Stimulated activated CD8-positive, alpha-beta memory T cell treated with anti-CD3 and anti-CD28 coated beads, Interleukin-2, amount 100 ng/mL, for 1 hour (primary cell): ENCODE data around the gene KLF11.
"Not testable (repeated sequence)": the region's sequence is repeated elsewhere in the genome, so short reads cannot be mapped to it uniquely, and the experiment has no call there.

Source experiments
- DNase-seq, 2 donors: peaks; one replicate each; pipeline ENCODE4 v3.0.0-alpha.2; 2020; ENCODE audit warnings: low read depth in 2 of 2

The KLF11 gene

DNA sequence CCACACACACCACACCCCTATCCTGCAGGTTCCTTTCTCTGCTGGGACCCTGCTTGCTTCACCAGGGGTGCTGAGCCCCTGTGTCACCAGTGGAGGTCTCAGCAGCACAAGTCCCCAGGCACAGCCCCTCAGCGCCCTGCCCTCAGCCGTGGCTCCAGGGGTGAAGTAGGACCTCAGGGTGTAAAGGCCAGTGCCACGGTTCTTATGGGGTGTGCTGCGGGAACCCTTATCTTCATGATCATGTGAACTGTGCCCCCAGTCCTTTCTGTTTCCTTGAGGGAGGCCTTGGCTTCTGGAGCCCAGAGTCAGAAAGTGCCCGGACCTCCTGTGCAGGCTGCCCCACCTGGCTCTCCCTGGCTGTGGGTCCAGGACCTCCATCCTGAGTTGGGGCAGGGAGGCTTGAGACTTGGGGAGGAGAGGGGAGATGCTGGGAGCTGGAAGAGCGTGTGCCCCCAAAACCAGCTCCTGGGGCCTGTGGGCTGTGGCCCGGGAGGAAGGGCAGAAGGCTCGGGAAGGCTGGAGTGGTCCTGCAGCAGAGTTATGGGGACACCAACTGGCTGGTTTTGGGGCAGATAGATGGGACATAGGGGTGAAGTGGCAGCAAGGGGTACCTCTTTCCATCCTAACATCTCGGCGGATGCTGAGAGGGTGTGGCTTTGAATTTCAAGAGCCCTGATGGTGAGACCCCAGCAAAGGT lies 20.2 kb upstream of the KLF11 start:
- DNase-seq: no peak

DNA sequence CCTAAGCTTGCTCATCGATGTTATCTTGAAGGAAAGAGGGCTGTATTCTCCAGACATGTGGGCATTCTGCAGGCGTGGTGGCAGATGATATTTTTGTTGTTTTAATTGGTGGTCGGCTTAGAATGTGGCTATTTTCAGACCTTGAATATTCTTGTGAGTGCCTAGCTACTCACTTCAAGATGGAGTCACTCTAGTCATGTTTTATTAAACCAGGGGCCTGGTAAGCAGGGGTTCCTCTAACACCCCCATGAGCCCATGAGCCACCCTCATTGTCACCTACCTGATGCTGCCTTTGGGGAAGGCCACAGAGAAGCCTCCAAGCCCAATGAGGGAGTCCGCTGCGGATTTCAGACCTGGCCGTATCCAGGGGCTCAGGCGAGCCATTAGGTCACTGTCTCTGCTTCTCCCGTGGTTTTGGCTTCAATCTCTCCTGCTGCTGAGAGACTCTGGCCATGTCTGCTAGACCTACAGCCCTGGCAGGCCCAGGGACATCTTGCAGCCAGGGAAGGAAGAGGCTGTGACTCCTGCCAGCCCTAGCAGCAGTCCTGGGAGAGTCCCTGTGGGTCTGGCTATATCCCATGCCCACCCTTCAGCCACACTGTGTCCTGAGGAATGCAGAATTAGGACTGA lies 16.3 kb upstream of the KLF11 start:
- no peak for DNase-seq

DNA sequence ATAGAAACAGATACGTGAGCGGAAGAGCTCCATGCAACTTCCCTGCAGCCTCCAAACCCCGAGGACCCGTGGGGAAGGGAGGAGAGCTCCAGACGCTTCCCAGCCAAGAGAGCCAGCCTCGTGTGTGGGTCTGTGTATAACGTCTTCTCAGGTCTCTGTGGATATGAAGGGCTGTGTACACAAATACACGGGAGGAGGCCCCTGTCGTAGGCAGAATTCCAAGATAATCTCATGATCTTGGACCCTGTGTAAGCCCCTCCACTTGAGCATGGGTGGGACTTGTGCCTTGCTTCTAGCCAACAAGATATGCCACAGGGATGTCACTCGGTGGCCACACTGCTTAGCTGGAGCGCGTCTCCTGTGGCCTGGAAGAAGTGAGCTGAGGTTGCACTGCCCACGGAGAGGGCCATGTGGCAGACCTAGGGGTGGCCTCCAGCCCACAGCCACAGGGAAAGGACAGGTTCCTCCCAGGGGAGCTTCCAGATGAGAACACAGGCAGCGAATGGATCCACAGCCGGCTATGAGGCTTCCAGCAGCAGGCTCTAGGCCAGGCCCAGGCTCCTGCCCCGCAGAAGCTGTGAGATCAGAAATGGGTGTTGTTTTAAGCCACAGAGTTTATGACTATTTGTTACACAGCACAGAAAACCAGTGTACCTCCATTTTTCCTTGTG lies 15.6 kb upstream of the KLF11 start:
- no peak for DNase-seq

DNA sequence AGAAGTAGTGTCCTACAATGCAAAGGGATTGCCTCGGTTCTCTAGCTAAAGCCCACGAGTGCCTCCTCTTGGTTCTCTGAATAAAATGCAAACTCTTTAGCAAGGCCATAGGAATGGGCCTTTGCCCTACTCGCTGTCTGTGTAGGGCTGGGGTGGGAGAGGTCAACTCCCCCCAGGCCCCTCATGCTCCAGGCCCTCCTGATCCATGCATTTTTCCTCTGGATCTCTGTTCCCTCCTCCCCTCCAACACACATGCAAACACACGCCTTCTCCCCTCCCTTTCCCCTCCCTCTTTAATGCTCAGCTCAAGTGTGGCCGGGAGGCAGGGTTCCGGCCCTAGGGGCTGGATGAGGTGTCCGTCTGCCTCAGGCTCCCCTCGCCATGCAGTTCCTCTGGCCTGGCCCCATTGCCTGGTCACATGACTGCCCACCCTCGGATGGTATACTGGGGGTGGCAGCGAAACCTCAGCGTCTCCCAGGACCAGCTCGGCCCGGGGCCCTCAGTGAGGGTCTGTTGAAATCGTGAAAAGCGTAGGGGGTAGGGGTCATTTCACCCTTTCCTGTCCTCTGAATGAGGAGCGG lies 14.9 kb upstream of the KLF11 start:
- DNase-seq: no peak

DNA sequence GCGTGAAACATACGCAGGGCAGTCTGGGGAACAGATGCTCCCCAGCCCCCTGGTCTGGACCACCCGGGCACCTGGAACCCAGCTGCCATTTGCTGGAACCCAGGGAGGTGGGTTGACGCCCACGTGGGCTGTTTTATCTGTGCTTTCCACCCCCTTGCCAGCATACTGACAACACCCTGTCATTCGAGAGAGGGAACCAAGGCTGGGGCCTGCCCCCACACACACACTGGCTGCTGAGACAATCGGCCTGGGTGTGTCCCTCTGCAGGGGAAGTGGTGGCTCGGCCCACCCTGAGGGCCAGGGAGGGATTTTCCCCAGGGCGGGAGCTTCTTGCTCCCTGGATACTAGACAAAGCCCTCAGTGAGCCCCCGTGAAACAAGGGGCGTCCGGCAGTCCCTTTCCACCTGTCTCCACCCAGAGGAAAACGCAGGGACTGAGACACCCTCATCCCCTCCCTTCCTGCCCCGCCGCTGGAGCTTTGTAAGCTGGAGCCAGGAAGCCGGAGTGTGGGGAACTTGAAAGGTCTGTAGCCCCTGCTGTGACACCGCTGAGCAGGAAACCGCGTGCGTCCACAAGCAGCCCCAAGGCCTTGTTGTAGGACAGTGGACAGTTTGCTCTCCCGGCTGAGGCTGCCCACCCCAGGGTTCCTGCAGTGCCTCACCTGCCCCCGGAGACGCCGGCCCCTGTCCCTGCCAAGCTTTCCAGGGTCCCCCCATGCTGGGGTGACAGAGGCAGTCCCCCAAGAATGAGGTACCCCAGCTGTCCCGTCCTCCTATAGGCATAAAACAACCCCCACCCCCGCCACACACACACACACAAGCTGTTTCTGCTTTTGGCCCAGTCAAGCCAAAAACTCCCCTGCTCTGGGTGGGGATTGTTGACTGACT lies 14.1 kb upstream of the KLF11 start:
- DNase-seq: peak in 1 of 2 donors; percentile 23

DNA sequence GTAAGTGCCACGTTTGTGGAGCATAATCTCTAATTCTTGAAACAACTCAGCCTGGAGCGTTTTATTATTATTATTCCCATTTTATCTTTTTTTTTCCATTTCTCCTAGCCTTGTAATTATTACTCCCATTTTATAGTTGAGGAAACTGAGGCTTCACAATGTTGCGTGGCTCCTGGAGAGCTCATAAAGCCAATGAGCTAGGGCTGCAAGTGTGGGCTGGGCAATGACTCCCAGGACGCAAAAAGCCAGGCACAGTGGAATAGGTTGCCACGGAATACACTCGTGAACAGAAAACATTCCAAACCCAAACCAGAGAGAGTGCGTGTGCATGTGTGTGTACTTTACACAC lies 13.5 kb upstream of the KLF11 start:
- no peak for DNase-seq

DNA sequence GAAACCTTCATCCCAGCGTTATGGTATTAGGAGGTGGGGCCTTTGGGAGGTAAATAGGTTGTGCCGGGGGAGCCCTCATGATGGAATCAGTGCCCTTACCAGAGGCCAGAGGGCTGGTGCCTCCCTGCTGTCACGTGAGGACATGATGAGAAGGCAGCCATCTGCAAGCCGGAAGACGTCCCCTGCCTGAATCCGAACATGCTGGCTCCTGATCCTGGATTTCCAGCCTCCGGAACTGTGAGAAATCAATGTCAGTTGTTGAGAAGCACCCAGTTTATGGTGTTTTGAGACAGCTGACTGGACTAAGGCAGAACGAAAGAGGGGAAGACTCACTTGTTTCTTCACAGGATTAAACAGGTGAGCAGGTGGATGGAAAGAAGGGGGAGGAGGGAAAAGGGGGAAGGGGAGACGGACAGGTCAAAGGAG lies 13.0 kb upstream of the KLF11 start:
- DNase-seq: no peak

DNA sequence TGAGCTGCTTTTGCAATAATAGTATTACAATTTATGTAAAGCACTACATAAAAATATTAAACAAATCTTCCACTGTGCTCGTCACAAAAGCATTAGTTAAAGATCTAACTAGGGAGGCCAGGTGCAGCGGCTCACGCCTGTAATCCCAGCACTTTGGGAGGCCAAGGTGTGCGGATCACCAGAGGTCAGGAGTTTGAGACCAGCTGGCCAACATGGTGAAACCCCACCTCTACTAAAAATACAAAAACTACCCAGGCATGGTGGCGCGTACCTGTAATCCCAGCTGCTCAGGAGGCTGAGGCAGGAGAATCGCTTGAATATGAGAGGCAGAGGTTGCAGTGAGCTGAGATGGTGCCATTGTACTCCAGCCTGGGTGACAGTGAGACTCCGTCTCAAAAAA lies 12.6 kb upstream of the KLF11 start:
- DNase-seq: not testable (repeated sequence)

DNA sequence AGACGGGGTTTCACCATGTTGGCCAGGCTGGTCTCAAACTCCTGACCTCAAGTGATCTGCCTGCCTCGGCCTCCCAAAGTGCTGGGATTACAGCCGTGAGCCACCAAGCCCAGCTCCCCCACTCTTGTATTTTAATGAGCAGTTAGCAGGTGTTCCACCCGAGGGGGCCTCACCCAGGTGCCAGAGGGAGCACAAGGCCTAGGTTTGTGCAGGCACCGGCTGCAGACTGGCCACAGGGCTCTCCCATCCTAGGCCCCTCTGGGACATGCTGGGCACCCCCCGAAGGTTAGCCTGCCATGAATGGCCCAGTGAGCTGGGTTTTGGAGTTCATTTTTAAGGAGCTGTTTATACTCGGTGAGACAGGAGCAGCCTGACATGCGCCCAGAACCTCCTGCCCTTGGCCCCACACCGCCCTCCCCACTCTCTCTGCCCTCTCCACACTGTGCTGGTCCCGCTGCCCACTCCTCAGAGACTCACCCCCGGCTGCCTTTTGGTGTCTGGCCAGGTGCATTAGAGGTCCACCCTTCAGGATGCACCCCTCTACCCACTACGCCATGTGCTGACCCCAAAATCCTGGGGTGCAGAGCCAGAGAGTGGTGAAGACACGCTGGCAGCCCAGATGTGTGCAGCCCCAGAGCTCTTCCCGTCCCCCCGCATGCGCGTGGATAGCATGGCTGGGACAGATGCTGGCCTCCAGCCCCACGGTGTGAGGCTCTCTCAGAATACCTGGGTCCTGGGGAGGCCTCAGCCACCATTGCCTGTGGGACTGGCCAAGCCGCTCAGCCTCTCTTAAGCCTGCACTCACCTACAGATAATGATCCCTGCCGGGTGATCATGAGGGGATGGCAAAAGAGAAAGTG lies 11.2 kb upstream of the KLF11 start:
- DNase-seq: no peak

DNA sequence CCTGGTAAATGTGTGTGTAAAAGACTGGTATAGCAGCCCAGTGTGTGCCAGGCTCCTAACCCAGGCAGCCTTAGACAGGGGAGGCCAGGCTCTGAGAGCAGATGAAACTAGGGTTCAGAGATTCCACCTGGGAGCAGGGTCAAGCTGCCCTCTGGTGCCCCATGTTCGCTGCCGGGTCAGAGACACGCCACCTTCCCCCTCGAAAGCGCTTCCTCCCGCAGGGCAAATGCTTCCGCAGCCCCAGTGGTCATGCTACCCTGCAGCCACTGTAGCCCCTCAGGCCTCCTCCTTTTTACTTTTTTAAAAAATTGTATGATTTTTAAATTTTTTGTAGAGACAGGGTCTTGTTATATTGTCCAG lies 10.6 kb upstream of the KLF11 start:
- DNase-seq: no peak

DNA sequence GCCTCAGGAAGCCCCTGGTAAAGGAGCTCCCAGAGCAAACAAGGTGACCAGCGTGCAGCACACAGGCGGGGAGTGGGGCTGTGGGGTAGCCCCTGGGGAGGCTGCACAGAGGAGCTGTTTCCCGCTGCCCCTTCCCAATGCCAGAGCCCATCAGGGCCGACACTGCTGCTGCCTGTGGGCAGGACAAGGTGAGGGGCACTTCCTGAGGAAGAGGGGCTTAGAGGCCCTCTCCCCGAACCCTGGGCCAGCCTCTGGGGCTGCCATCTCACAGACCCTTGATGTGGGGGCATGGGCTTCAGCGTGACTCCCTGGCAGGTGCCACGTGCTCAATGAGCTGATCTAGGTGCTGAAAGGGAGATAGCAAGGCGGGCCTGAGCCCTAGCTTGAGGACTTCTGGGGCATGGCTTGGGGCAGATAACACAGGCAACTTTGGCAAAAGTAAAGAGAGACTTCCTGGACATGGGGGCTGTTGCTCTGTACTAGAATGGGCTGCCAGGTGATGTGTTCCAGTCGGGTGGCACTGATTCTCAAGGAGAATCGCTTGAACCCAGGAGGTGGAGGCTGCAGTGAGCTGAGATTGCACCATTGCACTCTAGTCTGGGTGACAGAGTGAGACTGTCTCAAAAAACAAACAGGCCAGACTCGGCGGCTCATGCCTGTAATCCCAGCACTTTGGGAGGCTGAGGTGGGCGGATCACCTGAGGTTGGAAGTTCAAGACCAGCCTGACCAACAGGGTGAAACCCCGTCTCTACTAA lies 9.9 kb upstream of the KLF11 start:
- DNase-seq: no peak

DNA sequence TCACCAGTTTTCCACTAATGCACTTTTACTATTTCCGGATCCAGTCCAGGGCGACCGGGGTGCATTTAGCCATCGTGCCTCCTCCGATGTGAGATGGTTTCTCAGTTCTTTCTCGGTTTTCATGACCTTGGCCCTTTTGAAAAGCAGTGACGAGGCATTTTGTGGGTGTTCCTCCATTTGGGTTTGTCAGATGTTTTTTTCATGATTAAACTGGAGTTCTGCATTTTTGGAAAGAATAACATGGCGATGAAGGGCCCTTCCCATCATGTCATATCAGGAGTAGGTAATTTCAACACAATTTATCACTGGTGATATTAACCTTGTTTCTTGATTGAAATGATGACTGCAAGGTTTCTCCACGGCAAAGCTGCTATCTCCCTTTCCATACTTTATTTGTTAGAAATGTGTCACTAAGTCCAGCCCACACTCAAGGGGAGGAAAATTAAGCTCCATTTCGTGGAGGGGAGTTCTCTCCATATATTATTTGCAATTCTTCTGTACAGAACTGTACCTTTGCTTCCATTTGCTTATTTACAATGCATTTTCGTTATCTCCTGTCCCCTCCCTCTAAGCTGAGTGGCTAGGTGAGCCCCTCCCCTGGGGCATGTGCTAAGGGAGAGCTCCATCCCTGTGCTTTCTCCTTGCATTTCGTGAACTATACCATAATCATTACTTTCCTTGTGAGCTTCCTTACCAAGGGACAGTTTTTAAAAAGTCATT lies 8.9 kb upstream of the KLF11 start:
- DNase-seq: no peak

DNA sequence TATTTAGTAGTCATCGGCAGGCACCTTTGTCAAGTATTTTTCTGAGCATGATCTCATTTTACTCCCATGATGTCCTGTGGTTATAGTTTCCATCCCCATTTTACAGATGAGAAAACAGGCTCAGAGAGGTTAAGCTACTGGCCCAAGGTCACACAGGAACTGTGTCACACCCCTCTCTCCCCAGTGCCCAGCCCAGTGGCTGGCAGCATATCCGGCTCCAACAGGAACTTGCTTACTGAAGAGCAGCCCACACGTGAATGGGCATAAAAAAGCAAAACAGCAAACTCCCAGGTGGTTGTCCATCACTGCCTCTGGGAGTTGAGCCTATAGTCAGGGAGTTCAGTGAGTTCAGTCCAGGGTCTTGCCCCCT lies 8.3 kb upstream of the KLF11 start:
- no peak for DNase-seq

DNA sequence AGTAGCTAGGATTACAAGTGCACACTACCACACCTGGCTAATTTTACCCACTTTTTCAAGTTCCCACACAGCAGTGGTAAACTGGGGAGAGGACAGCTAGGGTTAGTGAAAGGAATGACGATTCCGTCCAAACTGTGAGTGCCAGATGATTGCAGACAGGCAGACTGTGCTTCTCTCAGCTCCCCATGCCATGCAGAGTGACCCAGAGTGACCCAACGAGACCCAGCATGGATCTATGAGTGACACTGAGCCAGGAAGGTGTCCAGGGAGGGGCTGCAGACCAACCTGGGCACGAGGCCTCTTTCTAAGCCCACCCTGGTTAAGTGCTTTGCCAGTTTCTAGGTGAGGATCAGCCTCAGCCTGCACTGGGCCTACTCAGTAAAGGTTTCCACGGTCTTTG lies 7.7 kb upstream of the KLF11 start:
- no peak for DNase-seq

DNA sequence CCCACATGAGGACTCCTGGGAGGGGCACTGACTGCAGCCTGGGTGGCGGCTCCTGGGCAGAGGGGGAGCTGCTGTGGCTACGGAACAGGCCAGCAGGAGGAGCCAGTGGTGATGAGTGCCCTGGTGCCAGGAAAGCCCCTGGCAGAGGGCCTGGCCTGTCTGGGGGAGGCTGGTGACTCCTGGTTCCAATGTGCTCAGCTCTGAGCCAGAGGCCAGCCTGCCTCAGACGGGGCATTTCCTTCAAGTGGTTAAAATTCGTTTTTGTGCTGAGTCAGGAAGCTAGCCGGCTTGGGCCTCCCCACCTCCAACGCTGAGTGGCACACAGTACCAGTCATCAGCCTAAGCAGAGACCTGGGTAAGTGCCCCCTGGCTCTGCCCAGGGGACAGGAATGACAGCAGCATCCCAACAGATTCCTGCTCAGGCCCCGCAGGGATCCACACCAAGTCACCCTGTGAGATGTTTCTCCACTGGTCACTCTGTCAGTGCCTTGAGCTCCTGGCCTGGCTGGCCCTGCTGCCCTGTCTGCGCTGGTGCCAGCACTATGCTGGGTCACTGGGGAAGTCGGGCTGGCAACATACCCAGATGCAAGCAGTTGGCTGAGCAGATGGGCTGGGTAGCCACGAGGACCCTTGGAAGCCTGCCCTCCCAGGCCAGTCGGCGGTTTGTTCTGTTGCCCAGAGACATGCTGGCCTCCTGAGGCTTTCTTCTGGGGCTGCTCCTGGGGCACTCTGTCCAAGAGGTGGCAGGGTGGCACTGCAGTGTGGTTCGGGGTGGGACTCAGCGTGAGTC lies 7.1 kb upstream of the KLF11 start:
- peak in 1 of 2 donors; percentile 15 for DNase-seq

DNA sequence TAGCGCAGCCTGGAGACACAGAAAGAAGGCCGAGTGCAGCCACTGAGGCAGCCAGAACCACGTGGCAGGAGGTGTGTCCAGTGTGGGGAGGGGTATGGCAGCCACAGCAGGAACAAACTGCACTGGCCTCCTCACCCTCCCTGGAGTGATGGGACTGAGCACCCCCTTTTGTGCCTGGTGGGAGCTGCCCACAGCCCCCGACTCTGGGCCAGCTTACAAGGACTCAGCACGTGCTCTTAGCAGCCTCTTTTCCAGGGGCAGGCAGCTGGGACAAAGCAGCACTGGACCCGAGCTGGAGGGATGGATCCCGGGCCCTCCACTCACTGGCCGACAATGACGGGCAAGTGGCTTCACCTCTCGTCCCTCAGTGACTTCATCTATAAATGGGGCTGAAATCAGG lies 5.2 kb upstream of the KLF11 start:
- DNase-seq: no peak

DNA sequence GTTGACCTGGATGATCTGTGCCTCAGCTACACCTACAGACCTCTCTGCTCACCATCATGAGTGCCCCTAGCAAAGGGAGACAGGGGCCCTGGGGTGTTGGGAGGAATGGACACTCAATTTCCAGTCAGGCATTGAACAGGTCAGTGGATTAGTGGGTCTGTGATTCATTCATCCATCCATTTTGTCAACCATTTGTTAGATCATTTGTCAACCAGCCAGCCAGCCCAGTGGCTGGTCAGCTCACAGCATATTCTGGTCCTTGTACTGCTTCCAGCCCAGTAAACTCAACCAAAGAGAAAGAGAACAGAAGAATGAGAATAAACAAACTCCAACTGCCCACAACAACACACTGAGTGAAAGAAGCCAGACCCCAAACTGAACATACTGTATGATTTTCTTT lies 4.6 kb upstream of the KLF11 start:
- DNase-seq: no peak

DNA sequence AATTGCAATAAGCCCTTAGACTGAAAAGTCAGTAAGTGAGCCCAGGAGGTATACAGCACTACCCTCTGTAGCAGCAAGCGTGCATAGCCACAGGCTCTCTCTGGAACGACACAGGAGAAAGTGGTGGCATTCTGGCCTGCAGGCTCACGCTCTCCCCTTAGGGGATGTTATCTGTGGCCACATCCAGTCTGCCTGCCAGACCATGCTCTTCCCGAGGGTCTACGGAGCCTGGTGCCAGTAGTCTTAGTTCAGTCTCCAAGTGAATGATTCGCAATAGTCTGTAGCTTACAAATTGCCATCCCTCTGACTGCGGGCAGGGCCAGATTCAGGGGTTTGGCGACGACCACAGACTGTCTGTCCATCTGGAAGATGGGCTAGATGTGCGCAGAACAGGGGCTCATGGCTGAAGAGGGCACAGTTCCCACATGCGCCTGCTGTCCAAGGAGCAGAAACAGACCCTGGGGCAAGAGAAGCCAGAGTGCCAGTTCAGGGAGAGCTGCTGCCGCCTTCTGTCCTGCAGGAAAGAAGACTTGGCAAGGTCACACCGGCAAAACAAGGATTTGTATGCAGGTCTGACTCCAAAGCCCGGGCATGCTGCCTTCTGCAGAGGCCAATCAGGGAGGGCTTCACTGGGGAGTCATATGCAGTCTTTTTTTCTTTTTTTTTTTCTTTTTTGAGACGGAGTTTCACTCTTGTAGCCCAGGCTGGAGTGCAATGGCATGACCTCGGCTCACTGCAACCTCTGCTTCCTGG lies 3.5 kb upstream of the KLF11 start:
- no peak for DNase-seq
